Activated CD8-positive, alpha-beta T cell treated with anti-CD3 and anti-CD28 coated beads for 36 hours (primary cell): ENCODE measurements around the gene DDC. TPM values are rescaled to one million over a fixed set of nuclear protein-coding genes. Genes with fewer than 3 reads are reported as not detected.

Source experiments
- ATAC-seq: fragments of 200-7000 bp; cut with Tn5 transposase; one replicate; pipeline ENCODE4 v1.10.0; 2021; ENCODE audit warnings: mild to moderate bottlenecking, moderate library complexity
- CTCF ChIA-PET: fragments of 350-600 bp; sonication (Branson Sonifier 250); formaldehyde crosslinking; loops from one replicate; lab custom pipeline; 2021; ENCODE audit warnings: antibody characterized with exemption; lab: Charles Lee
- POLR2A ChIA-PET: fragments of 350-600 bp; sonication (Branson Sonifier 250); formaldehyde crosslinking; loops from one replicate; lab custom pipeline; 2021; ENCODE audit warnings: antibody characterized with exemption; lab: Charles Lee
- DNase-seq: peaks from one replicate; pipeline ENCODE4 v3.0.0-alpha.2; 2020
- H3K27ac Mint-ChIP-seq: one replicate; pipeline ENCODE4 v1.8.0; 2021; ENCODE audit warnings: mild to moderate bottlenecking, mixed read lengths
- H3K27me3 Mint-ChIP-seq: one replicate; pipeline ENCODE4 v1.8.0; 2021; ENCODE audit warnings: mixed read lengths
- H3K36me3 Mint-ChIP-seq: one replicate; pipeline ENCODE4 v1.8.0; 2021; ENCODE audit warnings: low read depth, mixed read lengths
- H3K4me1 Mint-ChIP-seq: one replicate; pipeline ENCODE4 v1.8.0; 2021; ENCODE audit warnings: low read depth, mixed read lengths
- H3K4me3 Mint-ChIP-seq: one replicate; pipeline ENCODE4 v1.8.0; 2021; ENCODE audit warnings: mild to moderate bottlenecking, moderate library complexity, mixed read lengths
- H3K9me3 Mint-ChIP-seq: one replicate; pipeline ENCODE4 v1.8.0; 2021; ENCODE audit warnings: mixed read lengths
- intact Hi-C: fragments of 100-400 bp; cut with micrococcal nuclease; formaldehyde crosslinking; loops from one replicate; pipeline ENCODE4 v1.10.0; 2022
- total RNA-seq, 2 experiments: library from RNA; stranded (reverse); gene quantifications; one replicate each; pipeline ENCODE4 v1.2.3, GENCODE V29; 2021
- TF ChIP-seq, protein P1 (sequence below): fragments of 200-600 bp; IDR thresholded peaks from one replicate; pipeline ENCODE4 v1.8.0; 2022; ENCODE audit warnings: antibody characterized with exemption, mild to moderate bottlenecking

Gene DDC
- total RNA-seq, 2 experiments from 2014 or later = 0.36 to 1.2 TPM

DNA sequence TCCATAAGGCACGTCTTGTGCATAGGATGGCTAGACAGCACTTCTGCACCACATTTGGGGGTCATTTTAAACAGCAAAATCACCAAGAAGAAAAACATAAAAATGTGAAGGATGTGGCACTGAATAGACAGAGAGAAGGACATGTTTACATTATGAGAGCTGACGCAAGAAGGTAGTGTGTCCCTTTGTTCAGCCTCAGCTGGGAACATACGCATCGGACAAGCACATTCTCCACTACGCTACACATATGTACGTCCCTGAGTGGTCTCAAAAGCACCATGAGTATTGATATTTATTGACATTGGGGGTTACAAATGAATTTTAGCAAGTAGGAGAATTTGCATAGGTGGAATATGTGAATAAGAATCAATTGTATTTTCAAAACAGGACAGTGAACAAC lies 20.2 kb downstream of the DDC start:
- no peaks in the 10 kb centered on the region for H3K4me1 Mint-ChIP-seq
- intact Hi-C loops = no loop called here
- TF ChIP-seq, protein P1, sequence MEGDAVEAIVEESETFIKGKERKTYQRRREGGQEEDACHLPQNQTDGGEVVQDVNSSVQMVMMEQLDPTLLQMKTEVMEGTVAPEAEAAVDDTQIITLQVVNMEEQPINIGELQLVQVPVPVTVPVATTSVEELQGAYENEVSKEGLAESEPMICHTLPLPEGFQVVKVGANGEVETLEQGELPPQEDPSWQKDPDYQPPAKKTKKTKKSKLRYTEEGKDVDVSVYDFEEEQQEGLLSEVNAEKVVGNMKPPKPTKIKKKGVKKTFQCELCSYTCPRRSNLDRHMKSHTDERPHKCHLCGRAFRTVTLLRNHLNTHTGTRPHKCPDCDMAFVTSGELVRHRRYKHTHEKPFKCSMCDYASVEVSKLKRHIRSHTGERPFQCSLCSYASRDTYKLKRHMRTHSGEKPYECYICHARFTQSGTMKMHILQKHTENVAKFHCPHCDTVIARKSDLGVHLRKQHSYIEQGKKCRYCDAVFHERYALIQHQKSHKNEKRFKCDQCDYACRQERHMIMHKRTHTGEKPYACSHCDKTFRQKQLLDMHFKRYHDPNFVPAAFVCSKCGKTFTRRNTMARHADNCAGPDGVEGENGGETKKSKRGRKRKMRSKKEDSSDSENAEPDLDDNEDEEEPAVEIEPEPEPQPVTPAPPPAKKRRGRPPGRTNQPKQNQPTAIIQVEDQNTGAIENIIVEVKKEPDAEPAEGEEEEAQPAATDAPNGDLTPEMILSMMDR = no peak
- ATAC-seq = no peak
- peaks cover 1% of the 10 kb centered on the region for H3K27me3 Mint-ChIP-seq
- no peak overlapping the region for H3K4me3 Mint-ChIP-seq
- POLR2A ChIA-PET = interaction anchor here (0.5 kb wide), 1 partner anchor 506 kb away, joined by 3 read pairs; no protein-coding TSS in a partner anchor
- H3K27ac Mint-ChIP-seq = no peak overlapping the region
- CTCF ChIA-PET = interaction anchor here (0.9 kb wide), 1 partner anchor 77 kb away, joined by 3 read pairs; no protein-coding TSS in a partner anchor
- H3K9me3 Mint-ChIP-seq = no peaks in the 10 kb centered on the region
- DNase-seq = no peak
- no peaks in the 10 kb centered on the region for H3K36me3 Mint-ChIP-seq

DNA sequence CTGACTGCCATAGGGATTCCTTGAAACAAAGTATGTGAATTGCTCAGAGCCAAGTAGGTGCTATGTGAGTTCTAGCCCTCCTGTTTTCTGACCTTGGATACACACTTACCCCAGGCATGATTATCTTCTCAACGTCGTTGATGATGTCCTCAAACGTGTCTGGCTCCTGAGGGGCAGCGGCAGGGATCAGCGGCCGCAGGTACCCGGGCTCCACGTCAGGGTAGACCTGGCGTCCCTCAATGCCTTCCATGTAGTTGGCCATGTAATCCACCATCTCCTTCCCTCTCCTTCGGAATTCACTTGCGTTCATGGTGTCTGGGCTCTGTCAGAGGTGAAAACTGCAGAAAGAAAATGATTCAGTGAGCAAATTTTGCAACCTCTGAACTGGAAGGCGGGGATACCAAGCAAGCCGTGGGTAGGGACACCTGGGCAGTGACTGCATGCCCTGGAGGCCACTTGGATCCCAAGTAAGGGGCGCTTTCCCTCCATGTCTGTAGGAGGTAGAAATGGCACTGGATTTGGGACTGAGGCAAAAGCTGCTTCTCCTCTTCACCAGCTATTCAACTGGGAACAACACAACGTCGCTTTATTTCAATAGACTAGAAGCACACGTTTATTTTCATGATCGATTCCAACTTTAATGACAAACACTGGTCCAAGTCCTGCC lies 21.3 kb downstream of the DDC start:
- Mint-ChIP-seq H3K9me3 (no peaks in the 10 kb centered on the region), H3K4me3 (no peak overlapping the region), H3K27ac (no peak overlapping the region), H3K36me3 (no peaks in the 10 kb centered on the region), H3K27me3 (peaks cover 1% of the 10 kb centered on the region), H3K4me1 (no peaks in the 10 kb centered on the region)
- ATAC-seq (no peak), DNase-seq (no peak)
- TF ChIP-seq, protein P1 = no peak
- ChIA-PET CTCF (no interaction called here), POLR2A (no interaction called here)
- intact Hi-C loops = no loop called here

DNA sequence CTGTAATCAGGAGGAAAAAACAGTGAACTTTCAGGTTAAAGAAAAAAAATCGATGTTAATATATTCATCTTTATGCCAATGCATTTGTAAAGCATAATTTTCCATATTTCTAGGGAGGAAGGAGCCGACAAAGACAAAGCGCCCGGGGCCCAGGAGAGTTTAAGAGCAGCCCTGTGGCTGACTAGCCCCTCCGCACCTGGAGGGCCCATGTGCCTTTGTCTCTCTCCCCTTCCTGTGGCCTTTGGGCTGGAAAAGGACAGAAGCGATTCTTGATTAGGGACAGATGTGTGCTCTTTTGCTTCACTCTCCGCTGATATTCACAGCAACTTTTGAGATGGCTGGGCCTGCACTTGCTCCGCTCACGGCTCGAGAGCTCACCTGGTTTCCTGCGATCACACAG lies 23.1 kb downstream of the DDC start:
- TF ChIP-seq, protein P1 = no peak
- Mint-ChIP-seq H3K4me3 (no peak overlapping the region), H3K36me3 (no peaks in the 10 kb centered on the region), H3K4me1 (no peaks in the 10 kb centered on the region), H3K27me3 (peaks cover 1% of the 10 kb centered on the region), H3K27ac (no peak overlapping the region), H3K9me3 (no peaks in the 10 kb centered on the region)
- ATAC-seq = no peak
- no peak for DNase-seq
- CTCF ChIA-PET = no interaction called here
- intact Hi-C loops = no loop called here
- POLR2A ChIA-PET = no interaction called here

DNA sequence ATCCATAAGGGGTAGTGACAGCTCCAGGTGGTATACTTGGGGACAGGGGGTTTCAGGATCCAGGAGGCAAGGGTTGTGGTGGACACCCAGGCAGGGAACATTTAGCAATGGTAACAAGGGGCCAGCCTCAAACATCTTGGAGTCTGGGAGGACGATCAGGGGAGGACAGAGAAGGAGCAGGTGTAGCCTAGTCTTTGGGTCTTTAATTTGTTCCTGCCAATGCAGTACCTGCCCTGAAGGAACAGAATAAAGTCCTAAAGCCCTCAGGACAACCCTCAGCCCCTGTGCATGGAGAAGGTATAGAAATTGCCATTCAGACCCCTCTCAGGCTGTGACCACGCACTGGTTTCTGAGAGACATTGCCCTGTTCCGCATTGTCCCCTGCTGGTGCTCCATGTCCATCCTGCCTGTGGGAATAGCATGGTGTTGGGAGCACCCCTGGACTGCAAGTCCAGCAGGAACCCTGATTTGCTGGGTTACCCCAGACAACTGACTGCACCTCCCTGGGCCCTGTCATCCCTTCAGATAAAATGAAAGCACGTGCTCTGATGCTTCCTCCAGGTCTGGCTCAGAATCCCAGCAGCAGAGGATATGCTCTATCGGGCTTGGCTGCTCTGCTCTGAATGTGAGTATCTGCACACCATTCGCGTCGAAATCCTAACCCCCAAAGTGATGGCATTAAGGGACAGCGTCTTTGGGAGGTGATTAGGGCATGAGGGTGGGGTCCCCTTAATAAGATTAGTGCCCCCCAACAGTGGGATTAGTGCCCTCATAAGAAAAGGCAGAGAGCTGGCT lies 24.2 kb downstream of the DDC start:
- Mint-ChIP-seq H3K9me3 (no peaks in the 10 kb centered on the region), H3K27me3 (peaks cover 1% of the 10 kb centered on the region), H3K4me3 (no peak overlapping the region), H3K36me3 (no peaks in the 10 kb centered on the region), H3K27ac (no peak overlapping the region), H3K4me1 (no peaks in the 10 kb centered on the region)
- ATAC-seq (no peak), DNase-seq (no peak)
- ChIA-PET POLR2A (no interaction called here), CTCF (interaction anchor here (1.8 kb wide), 1 partner anchor 72 kb away, joined by 4 read pairs; no protein-coding TSS in a partner anchor)
- TF ChIP-seq, protein P1 = no peak
- intact Hi-C loops = no loop called here

DNA sequence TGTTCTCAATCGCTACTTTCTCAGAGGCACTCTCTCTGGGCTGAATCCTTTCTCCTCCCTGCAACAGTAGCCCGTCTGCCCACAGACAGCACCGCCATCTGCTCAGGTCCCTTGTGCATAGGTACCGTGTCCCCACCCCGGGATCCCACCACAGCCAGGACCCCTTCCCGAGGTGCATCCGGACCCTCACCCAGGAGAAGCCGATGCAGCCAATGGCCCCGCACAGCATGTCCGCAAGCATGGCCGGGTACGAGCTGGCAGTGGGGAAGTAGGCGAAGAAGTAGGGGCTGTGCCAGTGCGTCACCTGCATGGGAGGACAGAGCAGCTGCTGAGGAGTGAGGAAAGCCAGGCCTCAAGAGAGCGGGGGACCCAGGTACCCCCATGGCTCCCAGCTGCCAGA lies 25.5 kb downstream of the DDC start:
- Mint-ChIP-seq H3K36me3 (no peaks in the 10 kb centered on the region), H3K27ac (no peak overlapping the region), H3K27me3 (peaks cover 1% of the 10 kb centered on the region), H3K4me1 (no peaks in the 10 kb centered on the region), H3K9me3 (no peaks in the 10 kb centered on the region), H3K4me3 (no peak overlapping the region)
- no peak for DNase-seq
- intact Hi-C loops = no loop called here
- ChIA-PET POLR2A (no interaction called here), CTCF (interaction anchor here (1.8 kb wide), 1 partner anchor 71 kb away, joined by 4 read pairs; no protein-coding TSS in a partner anchor)
- no peak for ATAC-seq
- TF ChIP-seq, protein P1 = no peak
